CD4-positive, alpha-beta T cell treated with Interleukin-6 at 100 ng/mL for 8 hours (primary cell): Measurements from ENCODE around the gene RRP36.
"Not testable (repeated sequence)": the region's sequence is repeated elsewhere in the genome, so short reads cannot be mapped to it uniquely, and the experiment has no call there.

Source experiments
- DNase-seq: peaks from one replicate; pipeline ENCODE4 v3.0.0-alpha.2; 2020; ENCODE audit warnings: mixed read lengths, low spot score

Gene RRP36, protein sequence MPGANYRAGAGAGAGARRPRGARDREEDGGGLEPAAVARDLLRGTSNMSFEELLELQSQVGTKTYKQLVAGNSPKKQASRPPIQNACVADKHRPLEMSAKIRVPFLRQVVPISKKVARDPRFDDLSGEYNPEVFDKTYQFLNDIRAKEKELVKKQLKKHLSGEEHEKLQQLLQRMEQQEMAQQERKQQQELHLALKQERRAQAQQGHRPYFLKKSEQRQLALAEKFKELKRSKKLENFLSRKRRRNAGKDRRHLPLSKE

GRCh38 chr6:43021270-43022047 is at the start of gene RRP36:
RRP36 (plus strand) TSS chr6:43021623; CDS start chr6:43021655, 32 bp downstream.
- DNase-seq, result peak; percentile 63

DNA sequence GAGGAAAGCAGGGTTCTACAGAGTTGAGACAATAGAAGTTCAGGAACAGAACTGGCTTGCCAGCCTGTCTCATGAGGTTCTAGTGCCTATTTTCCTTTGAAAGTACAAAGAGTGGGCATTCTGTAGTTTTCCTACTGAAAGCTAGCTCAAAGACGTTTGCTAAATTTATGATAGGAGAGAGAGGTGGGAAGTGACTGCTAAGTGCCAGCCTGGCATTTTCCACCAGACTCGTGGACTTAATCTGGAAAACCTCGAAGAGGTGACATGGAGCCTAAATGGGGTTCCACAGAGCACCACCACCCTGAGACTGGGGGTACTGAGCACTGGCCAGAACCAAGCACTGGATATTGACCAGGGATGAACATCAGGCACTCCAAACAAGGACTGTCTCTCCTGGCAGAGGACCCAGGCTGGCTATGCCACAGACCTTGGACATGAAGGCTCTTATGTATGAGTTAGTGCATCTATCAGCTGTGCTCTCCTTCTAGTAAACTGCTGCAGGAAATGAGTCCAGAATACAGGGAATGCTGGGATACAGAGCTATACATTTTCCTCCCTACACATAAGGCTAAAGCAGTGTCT is 49.6 kb upstream of the RRP36 start:
- DNase-seq, result no peak

DNA sequence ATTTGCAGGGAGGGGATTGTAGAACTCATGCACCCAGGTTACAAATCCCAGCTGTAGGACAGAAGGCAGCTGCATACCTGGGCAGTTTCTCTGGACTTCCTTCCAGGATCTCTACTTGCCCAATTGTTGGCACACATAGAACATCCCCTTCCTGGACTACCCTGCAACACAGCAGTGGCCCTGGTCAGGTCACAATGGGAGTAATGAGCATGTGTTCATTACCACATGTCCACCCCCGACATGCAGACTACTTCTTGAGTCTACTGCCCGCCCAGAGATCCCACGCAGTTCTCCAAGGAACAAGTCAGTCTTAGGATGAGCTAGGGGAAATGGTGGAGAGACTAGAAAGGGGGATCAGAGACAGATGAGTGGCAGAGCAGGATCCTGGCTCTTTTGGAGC is 47.5 kb upstream of the RRP36 start:
- no peak for DNase-seq

DNA sequence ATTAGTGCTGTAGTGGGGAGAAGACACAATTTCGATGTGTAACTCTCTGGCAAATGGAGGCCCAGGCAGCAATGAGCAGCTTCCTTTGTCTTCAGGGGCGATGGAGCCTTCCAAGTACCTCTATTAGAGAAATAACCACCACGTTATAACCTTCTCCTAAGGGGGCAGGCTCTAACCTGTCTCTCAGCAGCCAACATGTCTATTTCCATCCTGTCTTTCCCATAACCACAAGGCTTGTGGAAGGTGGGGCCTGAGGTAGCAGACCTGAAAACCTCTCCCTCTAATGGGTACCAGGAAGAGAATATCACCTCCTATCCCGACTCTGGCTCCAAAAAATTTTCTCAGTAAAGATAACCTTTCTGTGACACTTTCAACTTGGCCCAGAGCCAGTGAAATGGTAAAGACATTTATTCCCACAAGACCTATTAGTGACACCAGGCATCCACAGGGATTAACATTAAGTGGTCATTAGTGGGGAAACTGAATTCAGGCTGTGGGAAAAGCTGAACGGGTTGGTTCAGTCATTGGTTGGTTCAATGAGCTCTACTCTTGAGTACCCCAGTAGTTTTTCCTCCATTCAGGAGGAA is 46.4 kb upstream of the RRP36 start:
- no peak for DNase-seq

- no peak for DNase-seq
Observed at GRCh38 chr6:42978487-42978838, 43.0 kb upstream of the RRP36 start.

GRCh38 chr6:42978839-42979522 is 42.4 kb upstream of the RRP36 start, which contains the start of gene PEX6:
PEX6 (minus strand) TSS chr6:42979181; CDS start chr6:42979150, 31 bp downstream.
- DNase-seq, result peak; percentile 93

DNA sequence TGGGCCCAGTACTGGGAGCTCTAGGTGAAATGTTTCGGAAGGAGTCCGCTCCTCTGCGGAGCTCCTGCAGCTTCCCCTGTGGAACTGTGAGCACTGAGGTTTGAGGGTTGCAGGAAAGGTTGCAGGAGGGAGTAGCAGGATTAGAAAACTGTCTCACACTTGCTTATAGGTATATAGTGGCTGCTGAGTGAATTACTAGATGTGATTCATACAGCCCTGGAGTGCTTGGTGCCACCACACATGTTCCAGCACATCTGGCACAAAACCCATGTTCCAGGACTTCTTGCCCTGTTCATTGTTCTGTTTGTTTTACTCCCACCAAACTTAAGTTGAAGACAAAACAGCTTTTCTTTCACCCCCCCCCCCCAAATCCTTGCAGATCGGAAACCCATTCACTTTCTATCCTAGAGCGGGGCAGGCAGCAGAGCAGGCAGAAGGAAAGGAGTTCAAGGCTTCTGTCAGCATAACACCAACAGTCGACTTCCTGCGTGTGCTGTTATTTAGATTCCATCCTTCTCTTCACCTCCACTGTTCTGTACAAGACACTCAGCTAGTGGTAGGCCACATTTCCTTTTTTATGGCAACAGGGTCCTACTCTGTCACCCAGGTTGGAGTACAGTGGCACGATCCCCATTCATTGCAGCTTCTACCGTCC is 41.8 kb upstream of the RRP36 start:
- DNase-seq, result peak; percentile 7

DNA sequence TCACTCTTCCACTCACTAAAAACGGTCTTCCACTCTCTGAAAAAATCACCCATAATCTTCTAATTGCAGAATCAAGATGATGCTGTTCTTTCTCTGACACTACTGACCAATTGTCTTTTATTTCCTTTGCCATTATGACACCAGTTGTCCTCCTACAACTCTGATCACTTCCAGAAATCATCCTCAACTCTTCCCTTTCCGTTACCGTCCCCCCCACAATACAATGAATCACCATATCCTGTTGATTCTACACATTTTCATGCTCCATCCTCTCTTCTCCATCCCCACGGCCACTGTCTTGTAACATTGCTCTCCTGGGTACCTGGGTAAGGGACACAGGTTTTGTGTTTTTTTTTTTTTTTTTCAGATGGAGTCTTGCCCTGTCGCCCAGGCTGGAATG is 39.6 kb upstream of the RRP36 start:
- no peak for DNase-seq

- DNase-seq, result peak; percentile 98
Observed at GRCh38 chr6:42984001-42984923, 37.2 kb upstream of the RRP36 start, which contains the start of gene PPP2R5D. PPP2R5D (plus strand) TSS chr6:42984570; CDS start chr6:42984678, 108 bp downstream.

- peak; percentile 11 for DNase-seq
Observed at GRCh38 chr6:42984924-42985475, 36.4 kb upstream of the RRP36 start.

DNA sequence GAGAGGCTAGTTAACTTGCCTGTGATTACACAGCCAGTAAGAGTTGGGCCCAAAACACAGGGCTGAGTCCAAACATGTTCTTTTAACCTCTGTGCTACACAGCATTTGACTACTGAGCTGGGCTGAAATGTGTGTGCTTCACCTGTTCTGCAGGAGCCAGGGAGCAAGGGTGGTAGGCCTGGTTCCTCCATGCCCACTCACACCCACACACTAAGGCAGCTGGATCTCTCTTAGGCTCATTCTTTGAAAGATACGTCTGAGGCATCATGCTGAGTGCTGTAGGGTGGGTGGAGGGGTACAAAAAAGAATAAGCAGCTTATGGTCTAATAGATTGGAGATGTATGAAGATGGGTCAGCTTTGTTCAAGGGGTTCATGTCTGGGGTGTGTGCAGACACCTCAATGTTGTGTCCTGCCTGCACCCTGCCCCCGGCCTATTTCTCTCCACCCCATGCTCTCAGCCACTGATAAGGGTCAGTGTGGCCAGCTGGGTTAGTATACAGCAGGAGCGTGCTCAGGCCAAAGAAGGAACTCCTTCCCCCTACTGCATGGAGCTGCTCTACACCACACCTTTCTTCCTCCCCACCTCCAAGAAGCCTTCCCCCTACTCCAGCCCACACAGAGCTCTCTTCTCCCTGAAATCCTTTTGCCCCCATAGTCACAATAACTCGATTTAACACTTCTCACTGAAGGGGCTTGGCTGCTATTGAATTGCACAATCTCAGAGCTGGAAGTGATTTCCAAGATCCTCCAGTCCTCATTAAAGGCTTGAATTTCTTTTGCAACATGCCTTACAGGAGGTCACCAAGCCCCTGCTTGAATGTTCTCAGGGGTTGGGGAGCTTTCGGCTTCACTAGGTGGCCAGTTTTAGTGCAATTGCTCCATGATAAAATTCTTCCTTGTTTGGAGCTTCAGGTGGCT is 33.6 kb upstream of the RRP36 start:
- DNase-seq, result no peak

- DNase-seq, result no peak
Observed at GRCh38 chr6:42988486-42989020, 32.9 kb upstream of the RRP36 start.

- DNase-seq, result no peak
Observed at GRCh38 chr6:42989923-42990322, 31.5 kb upstream of the RRP36 start.

GRCh38 chr6:42993445-42993844 is 28.0 kb upstream of the RRP36 start:
- DNase-seq, result no peak

- DNase-seq, result no peak
Observed at GRCh38 chr6:42996513-42996912, 24.9 kb upstream of the RRP36 start.

DNA sequence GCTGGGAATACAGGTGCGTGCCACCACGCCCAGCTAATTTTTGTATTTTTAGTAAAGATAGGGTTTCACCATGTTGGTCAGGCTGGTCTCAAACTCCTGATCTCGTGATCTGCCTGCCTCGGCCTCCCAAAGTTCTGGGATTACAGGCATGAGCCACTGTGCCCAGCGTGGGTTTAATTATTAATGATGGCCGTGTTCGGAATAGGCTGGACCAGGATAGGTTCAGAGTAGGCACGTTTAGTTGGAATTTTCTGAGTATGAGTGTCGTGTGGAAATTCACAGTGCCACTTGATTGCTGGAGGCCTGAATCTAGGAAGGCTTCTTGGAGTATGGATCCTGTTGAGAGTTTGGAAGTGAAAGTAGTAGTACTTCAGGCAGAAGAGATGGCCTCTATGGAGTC is 23.2 kb upstream of the RRP36 start:
- DNase-seq, result not testable (repeated sequence)

- DNase-seq, result no peak
Observed at GRCh38 chr6:43001843-43002242, 19.6 kb upstream of the RRP36 start.

DNA sequence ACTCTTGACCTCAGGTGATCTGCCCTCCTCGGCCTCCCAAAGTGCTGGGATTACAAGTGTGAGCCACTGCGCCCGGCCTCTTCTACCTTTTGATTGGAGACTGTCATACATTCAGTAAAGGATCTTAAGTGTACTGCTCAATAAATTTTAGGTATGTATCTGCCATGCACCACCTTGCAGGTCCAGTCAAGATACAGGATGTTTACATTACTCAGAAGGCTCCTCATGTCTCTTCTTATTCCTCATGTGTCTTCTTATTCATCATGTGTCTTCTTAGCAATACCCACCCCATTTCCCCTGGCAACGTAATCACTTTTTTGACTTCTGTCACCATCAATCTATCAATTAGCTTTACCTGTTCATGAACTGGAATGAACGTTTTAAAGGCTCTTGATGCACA is 15.6 kb upstream of the RRP36 start:
- no peak for DNase-seq

- DNase-seq, result no peak
Observed at GRCh38 chr6:43006251-43006650, 15.2 kb upstream of the RRP36 start.
